HepG2 (cell line): ENCODE data around the gene CCDC3. TPM values are rescaled to one million over a fixed set of nuclear protein-coding genes. Genes with fewer than 3 reads are reported as not detected.

Source experiments
- ATAC-seq: fragments of 200-7000 bp; cut with Tn5 transposase; 3 replicates; pipeline ENCODE4 v1.9.1; 2020; ENCODE audit warnings: mild to moderate bottlenecking, moderate library complexity
- BruUV-seq: library from RNA; stranded (reverse); fragments of 400-500 nt; replicated peaks from 2 replicates; lab custom pipeline; 2021; lab: Mats Ljungman, UMichigan
- CTCF ChIA-PET: fragments of 300-600 bp; formaldehyde crosslinking; extraction: SDS; loops from one replicate; lab custom pipeline; 2021; ENCODE audit warnings: low total read pairs, inconsistent platforms, low intra/inter-chr PET ratio; lab: Yijun Ruan, JAX
- POLR2A ChIA-PET: fragments of 350-600 bp; sonication (Branson Sonifier 250); formaldehyde crosslinking; loops from one replicate; lab custom pipeline; 2020; ENCODE audit warnings: antibody characterized with exemption, inconsistent platforms; lab: Yijun Ruan, JAX
- DNase-seq: peaks from one replicate; pipeline ENCODE4 v3.0.0-alpha.2; 2015; ENCODE audit warnings: low spot score
- FAIRE-seq: peaks from 3 replicates; lab custom pipeline; 2011; peaks lifted over from hg19 to GRCh38; lab: Jason Lieb, UNC
- H2AFZ ChIP-seq: one replicate; pipeline ENCODE4 v1.6.1; 2011; ENCODE audit warnings: low read length, inconsistent platforms
- H3K27ac ChIP-seq: fragments of 300-600 bp; 3 replicates; pipeline ENCODE4 v1.8.0; 2011; ENCODE audit warnings: mixed run types, mild to moderate bottlenecking, mixed read lengths, low read length, inconsistent platforms; ENCODE audit not compliant: insufficient read depth; ENCODE audit errors: extremely low read length
- H3K27me3 ChIP-seq, 2 experiments: fragments of 200-600 bp in 1 of 2; 2 replicates in 1 of 2; 3 replicates in 1 of 2; pipeline versions ENCODE4 v1.6.0 to v1.8.0; 2011; ENCODE audit warnings: low read length in 2 of 2, mild to moderate bottlenecking in 2 of 2, moderate library complexity in 2 of 2, inconsistent platforms in 1 of 2; ENCODE audit not compliant: insufficient read depth in 2 of 2, control insufficient read depth in 1 of 2
- H3K36me3 ChIP-seq, 2 experiments: fragments of 200-600 bp in 1 of 2; replicated peaks in 1 of 2; 2 replicates in 1 of 2; 3 replicates in 1 of 2; pipeline versions ENCODE4 v1.5.1 to v1.8.0; 2011; ENCODE audit warnings: low read length in 2 of 2, inconsistent platforms in 1 of 2; ENCODE audit not compliant: insufficient read depth in 2 of 2, control insufficient read depth in 1 of 2
- H3K4me1 ChIP-seq: 2 replicates; pipeline ENCODE4 v1.5.1; 2012; ENCODE audit warnings: low read length, inconsistent platforms; ENCODE audit not compliant: insufficient read depth
- H3K4me2 ChIP-seq: 2 replicates; pipeline ENCODE4 v1.6.0; 2011; ENCODE audit warnings: low read depth, low read length, inconsistent platforms
- H3K4me3 ChIP-seq, 3 experiments: fragments of 200-600 bp in 1 of 3; sonication (generic), shearing (Covaris generic) in 1 of 3; replicated peaks in 1 of 3; 2 replicates each; pipeline ENCODE4 v1.5.1; 2011 to 2016; ENCODE audit warnings: low read length in 3 of 3, inconsistent platforms in 2 of 3, low read depth in 2 of 3, mild to moderate bottlenecking in 2 of 3, control low read depth in 1 of 3, mixed read lengths in 1 of 3; ENCODE audit not compliant: insufficient read depth in 1 of 3
- H3K79me2 ChIP-seq: one replicate; pipeline ENCODE4 v1.6.1; 2011; ENCODE audit warnings: low read length, inconsistent platforms; ENCODE audit not compliant: insufficient read depth
- H3K9ac ChIP-seq: 2 replicates; pipeline ENCODE4 v1.6.0; 2011; ENCODE audit warnings: mild to moderate bottlenecking, low read depth, low read length, inconsistent platforms; ENCODE audit not compliant: insufficient read depth
- H3K9me3 ChIP-seq: 2 replicates; pipeline ENCODE4 v1.5.1; 2012; ENCODE audit warnings: mild to moderate bottlenecking, low read length
- H4K20me1 ChIP-seq: 2 replicates; pipeline ENCODE4 v1.6.0; 2011; ENCODE audit warnings: inconsistent platforms, mild to moderate bottlenecking, low read length, moderate library complexity; ENCODE audit not compliant: insufficient read depth
- KLF11 ChIP-seq: IDR thresholded peaks from 2 replicates; pipeline ENCODE4 v1.6.1; 2016; ENCODE audit warnings: missing compliant biosample characterization
- MAFK ChIP-seq, 2 experiments: IDR thresholded peaks in 1 of 2; conservative IDR thresholded peaks in 1 of 2; 2 replicates each; pipeline ENCODE4 v1.6.1; 2011; ENCODE audit warnings: improper control_type of control experiment in 2 of 2, low read length in 2 of 2
- MNT ChIP-seq: fragments of 450-650 bp; IDR thresholded peaks from 2 replicates; pipeline ENCODE4 v1.6.1; 2016
- RFXAP ChIP-seq: sonication (generic); formaldehyde crosslinking; IDR thresholded peaks from 2 replicates; pipeline ENCODE4 v1.4.0; 2020; ENCODE audit warnings: missing genetic modification reagents, borderline replicate concordance
- ZMYM3 ChIP-seq: sonication (generic); formaldehyde crosslinking; IDR thresholded peaks from 2 replicates; pipeline ENCODE4 v1.5.1; 2020; ENCODE audit warnings: mild to moderate bottlenecking, missing genetic modification reagents
- WGBS: methylation state at CpG from one replicate; pipeline ENCODE4 v1.1.6; 2017; ENCODE audit warnings: low lambda C conversion rate; 5-methylcytosine and 5-hydroxymethylcytosine counted together
- in situ Hi-C: cut with HindIII; loops from 2 replicates; pipeline ENCODE4 v1.10.0; 2017; ENCODE audit warnings: low pct_unique_long_range_greater_than_20kb; ENCODE audit not compliant: extremely low pct_ligation_motif_present
- intact Hi-C: fragments of 100-400 bp; cut with micrococcal nuclease; formaldehyde crosslinking; loops from one replicate; pipeline ENCODE4 v1.10.0; 2022; ENCODE audit not compliant: unreplicated experiment
- polyA plus RNA-seq, 8 experiments: library from polyadenylated mRNA; depleted of rRNA in 3 of 8; stranded (reverse) in 7 of 8; unstranded in 1 of 8; fragments of >200 nt; fragmentation: Illumina TruSeq in 4 of 8; extraction: Trizol in 4 of 8; gene quantifications; 2 replicates each; pipeline versions ENCODE4 v1.2.1 to v1.2.3, GENCODE V29; 2011 to 2016; ENCODE audit warnings: low read depth in 4 of 8, missing spikeins in 1 of 8, mixed read lengths in 1 of 8; ENCODE audit not compliant: insufficient read depth in 1 of 8
- total RNA-seq, 5 experiments: library from RNA; depleted of rRNA; stranded (reverse); fragments of >200 nt; fragmentation: Illumina TruSeq; extraction: Trizol; gene quantifications; 2 replicates each; pipeline ENCODE4 v1.2.3, GENCODE V29; 2016; ENCODE audit warnings: low read depth in 1 of 5

Gene CCDC3
- total and polyA plus RNA-seq, 2 of the 13 experiments (the other 11 are each of a cell fraction or from before 2014, with no cell fraction given) = not detected

- 6% methylated on average over 5 of the region's 5 CpGs for WGBS
- in situ Hi-C loops (no loop called here), intact Hi-C loops (no loop called here)
- Histone ChIP-seq H3K4me2 (no peak overlapping the region), H3K36me3 (no peaks in the 10 kb centered on the region), H3K27me3 (no peaks in the 10 kb centered on the region; a peak in 2 of 5 replicates), H3K27ac (no peak overlapping the region), H2AFZ (no peak overlapping the region), H3K9ac (no peak overlapping the region), H3K9me3 (no peaks in the 10 kb centered on the region), H3K4me3 (no peak overlapping the region), H4K20me1 (no peaks in the 10 kb centered on the region), H3K79me2 (no peaks in the 10 kb centered on the region)
- POLR2A ChIA-PET = no interaction called here
- FAIRE-seq (no peak), DNase-seq (no peak)
- TF ChIP-seq MAFK (conservative IDR thresholded peaks at IDR 0.05 in 1 of 2, IDR thresholded peaks at IDR 0.05 in 1 of 2; ENCODE audit: low read length in 2 of 2) = 0 out of 4 replicates have a peak, but pooled peaks of 1 of the 2 experiments have one; percentile 23
- no peak for TF ChIP-seq KLF11 (CRISPR knock-in tag)
- TF ChIP-seq, all 625 proteins: peak for 1
- no TSS peak for BruUV-seq
- no peak for ATAC-seq
- CTCF ChIA-PET = no interaction called here
- no peaks in the 10 kb centered on the region for H3K4me1 ChIP-seq
These were observed 60.7 kb downstream of the CCDC3 start for GRCh38 chr10:12940791-12941190.

DNA sequence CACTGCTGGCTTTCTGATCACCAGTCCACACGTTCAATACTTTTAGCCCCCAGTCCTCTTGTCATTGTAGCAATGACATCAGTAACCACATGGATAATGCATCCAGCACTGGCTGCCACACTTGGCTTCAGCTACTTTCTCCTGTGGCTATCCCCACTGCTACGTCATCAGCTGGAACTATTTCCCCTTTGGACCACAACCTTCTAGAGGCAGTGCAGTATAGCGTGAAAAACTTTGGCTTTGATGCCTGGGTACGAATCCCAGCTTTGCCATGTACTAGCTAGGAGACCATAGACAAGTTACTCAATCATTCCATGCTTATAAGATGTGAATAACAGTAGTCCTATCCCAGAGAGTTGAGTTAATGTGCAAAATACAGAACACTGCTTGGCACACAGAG lies 63.2 kb downstream of the CCDC3 start:
- POLR2A ChIA-PET = no interaction called here
- H2AFZ ChIP-seq = no peak overlapping the region
- H3K9ac ChIP-seq = no peak overlapping the region
- in situ Hi-C loops = no loop called here
- ATAC-seq = no peak
- BruUV-seq = no TSS peak
- no peaks in the 10 kb centered on the region; a peak in 2 of 5 replicates for H3K27me3 ChIP-seq
- no peak for TF ChIP-seq MNT
- no peak for TF ChIP-seq ZMYM3 (CRISPR knock-in tag)
- no peak for TF ChIP-seq RFXAP
- H3K36me3 ChIP-seq = no peaks in the 10 kb centered on the region
- no peaks in the 10 kb centered on the region for H4K20me1 ChIP-seq
- intact Hi-C loops = no loop called here
- CTCF ChIA-PET = no interaction called here
- no peak overlapping the region for H3K4me3 ChIP-seq
- no peak overlapping the region for H3K27ac ChIP-seq
- no peak overlapping the region for H3K4me2 ChIP-seq
- H3K4me1 ChIP-seq = no peaks in the 10 kb centered on the region
- no peak for FAIRE-seq
- no peaks in the 10 kb centered on the region for H3K79me2 ChIP-seq
- WGBS = 5% methylated on average over 2 of the region's 4 CpGs
- no peaks in the 10 kb centered on the region for H3K9me3 ChIP-seq
- no peak for DNase-seq
